GM18505 (cell line): ENCODE data around the gene ATOH8.
"Not testable (repeated sequence)": the region's sequence is repeated elsewhere in the genome, so short reads cannot be mapped to it uniquely, and the experiment has no call there.

ENCODE experiments used
- ATAC-seq: cut with Tn5 transposase; IDR thresholded peaks from one replicate; pipeline ENCODE4 v1.9.1; 2021; ENCODE audit not compliant: unreplicated experiment
- POLR2A ChIP-seq: IDR thresholded peaks from 4 replicates; pipeline ENCODE4 v1.6.1; 2011; ENCODE audit warnings: borderline replicate concordance; ENCODE audit not compliant: insufficient read depth, insufficient read length; ENCODE audit errors: extremely low read depth

Gene ATOH8

DNA sequence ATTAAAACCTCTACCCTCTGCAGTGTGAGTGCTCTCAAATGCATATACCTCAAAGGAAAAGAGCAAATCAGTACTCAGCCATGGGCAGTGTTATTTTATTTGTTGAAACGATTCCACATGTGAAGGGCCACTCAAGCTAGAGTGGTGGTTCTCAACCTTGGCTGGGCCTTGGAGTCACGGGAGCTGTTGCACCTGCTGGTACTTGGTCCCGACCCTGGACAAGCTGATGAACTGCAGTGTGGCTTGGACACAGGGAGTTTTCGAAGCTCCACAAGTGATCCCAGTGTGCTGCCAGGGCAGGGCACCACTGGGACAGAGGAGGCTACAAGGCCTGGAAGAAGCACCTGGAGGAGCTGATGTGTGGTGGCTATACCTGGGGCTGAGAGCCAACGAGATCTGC, 40.0 kb upstream of the ATOH8 start:
- TF ChIP-seq POLR2A, result no peak
- no peak for ATAC-seq

DNA sequence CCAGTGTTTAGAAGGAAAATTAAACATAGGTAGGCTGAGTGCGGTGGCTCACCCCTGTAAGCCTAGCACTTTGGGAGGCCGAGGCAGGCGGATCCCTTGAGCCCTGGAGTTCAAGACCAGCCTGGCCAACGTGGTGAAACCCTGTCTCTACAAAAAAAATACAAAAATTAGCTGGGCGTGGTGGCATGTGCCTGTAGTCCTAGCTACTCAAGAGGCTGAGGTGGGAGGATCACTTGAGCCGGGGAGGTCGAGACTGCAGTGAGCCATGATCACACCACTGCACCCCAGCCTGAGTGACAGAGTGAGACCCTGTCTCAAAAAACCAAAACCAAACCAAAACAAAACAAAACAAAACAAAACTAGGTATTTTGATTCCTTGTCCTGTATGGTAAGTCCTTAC, 39.4 kb upstream of the ATOH8 start:
- not testable (repeated sequence) for ATAC-seq

DNA sequence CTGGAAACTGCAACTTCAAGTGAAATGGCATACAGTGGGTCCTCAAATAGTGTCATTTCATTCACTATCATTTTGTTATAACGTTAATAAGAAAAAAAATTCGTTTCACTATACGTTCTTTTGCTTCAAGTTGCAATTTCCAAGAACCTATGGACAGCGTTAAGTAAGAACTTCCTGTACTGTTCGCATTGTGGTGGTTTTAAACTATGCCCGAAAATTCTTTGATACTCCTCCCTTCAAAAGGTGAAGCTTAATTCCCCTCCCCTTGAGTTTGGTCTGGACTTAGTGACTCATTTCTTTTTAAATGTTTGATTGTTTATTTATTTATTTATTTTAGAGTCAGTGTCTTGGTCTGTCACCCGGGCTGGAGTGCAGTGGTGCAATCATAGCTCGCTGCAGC, 39.0 kb upstream of the ATOH8 start:
- no peak for TF ChIP-seq POLR2A
- no peak for ATAC-seq

- ATAC-seq, result no peak
- TF ChIP-seq POLR2A, result no peak
These were observed 37.4 kb upstream of the ATOH8 start for GRCh38 chr2:85716346-85716914.

- TF ChIP-seq POLR2A, result no peak
- no peak for ATAC-seq
These were observed 36.3 kb upstream of the ATOH8 start for GRCh38 chr2:85717308-85718008.

- no peak for TF ChIP-seq POLR2A
- no peak for ATAC-seq
These were observed 35.8 kb upstream of the ATOH8 start for GRCh38 chr2:85718009-85718391.

- ATAC-seq, result no peak
- TF ChIP-seq POLR2A, result no peak
These were observed 34.8 kb upstream of the ATOH8 start for GRCh38 chr2:85718885-85719492.

DNA sequence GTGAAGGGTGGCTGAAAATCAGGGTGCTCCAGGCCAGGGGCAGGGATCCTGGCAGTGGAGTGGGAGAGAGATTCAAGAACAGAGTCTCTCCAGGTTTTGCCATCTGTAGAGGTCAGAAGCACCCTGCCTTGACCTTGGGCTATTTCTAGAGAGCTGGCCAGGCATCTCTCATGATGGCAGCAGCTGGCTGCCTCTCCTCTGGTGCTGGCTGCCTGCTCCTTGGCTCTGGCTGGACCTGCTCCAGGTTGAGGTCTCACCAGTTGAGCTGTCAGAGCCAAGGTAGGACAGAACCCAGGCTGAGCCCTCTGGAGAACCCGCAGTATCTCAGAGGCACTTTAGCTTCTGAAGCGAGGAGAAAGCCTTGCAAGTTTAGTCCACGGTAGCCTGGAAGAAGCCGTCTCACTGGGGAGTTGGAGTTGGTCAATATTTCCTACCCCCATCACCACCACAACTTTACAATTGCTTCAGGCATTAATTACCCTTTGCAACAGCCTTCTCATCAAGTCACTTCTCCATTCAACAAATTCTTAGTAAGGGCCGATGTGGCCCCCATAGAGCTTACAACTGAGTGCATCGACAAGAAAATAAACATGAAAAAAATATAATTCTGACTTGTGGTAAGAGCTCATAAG, 34.1 kb upstream of the ATOH8 start:
- ATAC-seq, result no peak

DNA sequence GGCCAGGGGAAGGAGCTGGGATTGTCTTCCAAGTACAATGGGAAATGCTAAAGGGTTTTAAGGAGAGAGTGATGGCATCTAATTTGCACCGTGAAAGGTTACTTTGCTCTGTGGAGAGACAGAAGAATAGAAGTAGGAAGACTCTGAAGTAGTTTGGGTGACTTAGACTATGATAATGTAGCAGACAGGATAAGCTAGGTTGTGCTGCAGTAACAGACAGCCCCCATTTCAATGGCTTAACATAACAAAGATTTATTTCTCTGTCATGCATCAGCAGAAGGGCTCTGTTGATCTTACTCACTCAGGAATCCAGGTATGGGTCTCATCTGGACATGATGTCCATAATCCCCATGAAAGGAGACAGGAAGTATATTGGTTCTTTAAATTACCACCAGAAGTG, 33.3 kb upstream of the ATOH8 start:
- TF ChIP-seq POLR2A, result no peak
- no peak for ATAC-seq

More for the DNA sequence above, 34.1 kb upstream of the ATOH8 start:
- no peak for TF ChIP-seq POLR2A

DNA sequence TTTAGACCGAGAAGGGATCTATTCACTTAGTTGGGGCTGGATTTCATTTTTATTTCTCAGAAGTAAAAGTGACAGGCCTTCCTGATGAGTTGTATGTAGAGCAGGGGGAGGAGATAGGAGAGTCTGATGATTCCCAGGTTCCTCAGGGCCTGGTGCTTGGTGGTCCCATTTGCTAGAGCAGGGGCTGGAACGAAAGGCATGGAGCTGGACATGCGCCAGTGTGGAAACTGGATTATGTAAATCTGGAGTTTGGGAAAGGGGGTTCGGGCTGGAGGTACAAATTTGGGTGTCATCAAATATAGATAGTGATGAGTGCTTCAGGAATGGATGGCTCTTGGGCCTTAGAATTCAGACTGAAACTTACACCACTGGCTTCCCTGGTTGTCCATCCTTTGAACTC, 32.1 kb upstream of the ATOH8 start:
- TF ChIP-seq POLR2A, result no peak
- ATAC-seq, result no peak

DNA sequence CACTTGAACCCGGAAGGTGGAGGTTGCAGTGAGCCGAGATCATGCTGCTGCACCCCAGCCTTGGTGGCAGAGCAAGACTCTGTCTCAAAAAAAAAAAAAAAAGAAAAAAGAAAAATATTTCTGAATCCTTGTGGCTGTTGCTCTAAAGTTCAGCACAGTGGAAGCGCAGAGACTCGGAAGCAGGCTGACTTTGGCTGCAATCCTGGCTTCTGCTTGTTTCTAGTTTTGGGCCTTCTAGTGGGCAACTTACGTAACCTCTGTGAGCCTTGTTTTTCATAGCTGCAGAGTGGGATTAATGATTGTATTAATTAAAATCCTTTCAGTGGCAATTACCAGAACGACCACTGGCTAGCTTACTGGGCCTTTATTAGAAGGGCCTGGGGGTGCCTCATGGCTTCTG, 31.3 kb upstream of the ATOH8 start:
- ATAC-seq, result no peak
- TF ChIP-seq POLR2A, result no peak

DNA sequence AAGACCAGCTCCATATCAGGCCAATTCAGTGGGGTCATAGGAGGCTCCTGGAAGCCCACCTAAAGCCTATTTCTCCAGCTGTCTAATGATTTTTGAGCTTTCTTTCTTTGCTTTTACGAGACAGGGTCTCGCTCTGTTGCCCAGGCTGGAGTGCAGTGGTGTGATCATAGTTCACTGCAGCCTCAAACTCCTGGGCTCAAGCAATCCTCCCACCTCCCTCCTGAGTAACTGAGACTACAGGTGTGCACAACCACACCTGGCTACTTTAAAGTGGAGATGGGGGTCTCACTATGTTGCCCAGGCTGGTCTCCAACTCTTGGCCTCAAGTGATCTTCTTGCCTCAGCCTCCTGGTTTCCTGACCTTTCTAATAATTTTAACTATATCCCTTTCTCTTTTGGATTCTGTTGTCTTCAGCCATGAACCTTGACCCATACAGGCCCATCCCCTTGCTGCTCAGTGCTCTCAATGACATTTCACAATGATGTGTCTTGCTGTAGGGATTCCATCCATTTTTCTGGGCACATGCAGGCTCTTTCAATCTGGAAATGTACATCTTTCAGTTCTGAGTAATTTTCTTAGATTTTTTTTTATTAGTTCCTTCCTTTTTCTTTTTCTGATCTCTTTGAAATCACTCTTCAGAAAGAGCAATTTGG, 30.0 kb upstream of the ATOH8 start:
- no peak for TF ChIP-seq POLR2A
- no peak for ATAC-seq

- no peak for TF ChIP-seq POLR2A
- ATAC-seq, result no peak
These were observed 29.0 kb upstream of the ATOH8 start for GRCh38 chr2:85724731-85725181.
